B cell (primary cell): ENCODE data around the gene FGF3. TPM values are rescaled to one million over a fixed set of nuclear protein-coding genes. Genes with fewer than 3 reads are reported as not detected.

Source experiments
- ATAC-seq: fragments of 200-7000 bp; cut with Tn5 transposase; one replicate; pipeline ENCODE4 v1.10.0; 2021; ENCODE audit warnings: low read depth, mild to moderate bottlenecking, moderate number of reproducible peaks, moderate library complexity
- CTCF ChIA-PET: fragments of 350-600 bp; sonication (Branson Sonifier 250); formaldehyde crosslinking; loops from one replicate; lab custom pipeline; 2021; ENCODE audit warnings: antibody characterized with exemption, inconsistent platforms; lab: Charles Lee
- POLR2A ChIA-PET: fragments of 350-600 bp; sonication (Branson Sonifier 250); formaldehyde crosslinking; loops from one replicate; lab custom pipeline; 2021; ENCODE audit warnings: antibody characterized with exemption; lab: Charles Lee
- DNase-seq: peaks from one replicate; pipeline ENCODE4 v3.0.0; 2013
- H2AFZ ChIP-seq: 2 replicates; pipeline ENCODE4 v1.6.1; 2012; ENCODE audit warnings: mild to moderate bottlenecking, low read depth, low read length; ENCODE audit not compliant: insufficient read depth, poor library complexity, severe bottlenecking
- H3K27ac ChIP-seq, 2 donors: 1 replicate in 1 of 2; 2 replicates in 1 of 2; pipeline ENCODE4 v1.5.1; 2012 to 2013; ENCODE audit warnings: low read length in 2 of 2, mild to moderate bottlenecking in 2 of 2, moderate library complexity in 1 of 2
- H3K27me3 ChIP-seq, 4 experiments: fragments of 200-600 bp in 1 of 4; sonication (generic) in 1 of 4; replicated peaks in 1 of 4; 1 replicate in 2 of 4; 2 replicates in 2 of 4; pipeline versions ENCODE4 v1.6.1 to v1.7.0; 2013 to 2016; ENCODE audit warnings: low read length in 3 of 4, mild to moderate bottlenecking in 2 of 4, mixed read lengths in 1 of 4, moderate library complexity in 1 of 4; ENCODE audit not compliant: insufficient read depth in 4 of 4, control insufficient read depth in 3 of 4; ENCODE audit errors: control extremely low read depth in 1 of 4
- H3K36me3 ChIP-seq, 2 experiments: replicated peaks in 1 of 2; 1 replicate in 1 of 2; 2 replicates in 1 of 2; pipeline versions ENCODE4 v1.6.1 to v1.7.1; 2013; ENCODE audit warnings: low read length in 1 of 2; ENCODE audit not compliant: insufficient read depth in 2 of 2, control insufficient read depth in 1 of 2; ENCODE audit errors: control extremely low read depth in 1 of 2, extremely low read depth in 1 of 2
- H3K4me1 ChIP-seq, 2 donors: fragments of 200-600 bp in 1 of 2; sonication (generic) in 1 of 2; 1 replicate in 1 of 2; 2 replicates in 1 of 2; pipeline versions ENCODE4 v1.5.1 to v1.6.1; 2013 to 2017; ENCODE audit warnings: low read length in 2 of 2; ENCODE audit not compliant: control insufficient read depth in 2 of 2, insufficient read depth in 2 of 2
- H3K4me2 ChIP-seq: replicated peaks from 2 replicates; pipeline ENCODE3; 2012; ENCODE audit warnings: mild to moderate bottlenecking, low read depth, low read length; ENCODE audit not compliant: poor library complexity, severe bottlenecking
- H3K4me3 ChIP-seq, 5 experiments: fragments of 200-600 bp in 1 of 5; sonication (generic) in 1 of 5; 1 replicate in 3 of 5; 2 replicates in 2 of 5; pipeline versions ENCODE4 v1.5.1 to v1.7.0; 2011 to 2016; ENCODE audit warnings: low read length in 4 of 5, mild to moderate bottlenecking in 4 of 5, low read depth in 2 of 5, control low read depth in 1 of 5, moderate library complexity in 1 of 5; ENCODE audit not compliant: insufficient read depth in 1 of 5; ENCODE audit errors: control extremely low read depth in 1 of 5, extremely low read depth in 1 of 5
- H3K79me2 ChIP-seq: fragments of 200-600 bp; sonication (generic); one replicate; pipeline ENCODE4 v1.6.0; 2016; ENCODE audit warnings: low read length; ENCODE audit not compliant: control insufficient read depth, insufficient read depth
- H3K9ac ChIP-seq: fragments of 200-600 bp; sonication (generic); 2 replicates; pipeline ENCODE4 v1.6.1; 2017; ENCODE audit warnings: mild to moderate bottlenecking, low read length, moderate library complexity
- H3K9me3 ChIP-seq, 3 donors: one replicate each; pipeline versions ENCODE4 v1.6.1 to v1.7.1; 2013; ENCODE audit warnings: low read length in 2 of 3; ENCODE audit not compliant: control insufficient read depth in 2 of 3, insufficient read depth in 1 of 3; ENCODE audit errors: control extremely low read depth in 1 of 3
- H4K20me1 ChIP-seq: 2 replicates; pipeline ENCODE4 v1.6.0; 2012; ENCODE audit warnings: mild to moderate bottlenecking, low read length; ENCODE audit not compliant: insufficient read depth, control insufficient read depth, poor library complexity, severe bottlenecking
- H3K27ac Mint-ChIP-seq: one replicate; pipeline ENCODE4 v1.8.0; 2021; ENCODE audit warnings: mixed read lengths
- H3K27me3 Mint-ChIP-seq: one replicate; pipeline ENCODE4 v1.8.0; 2021; ENCODE audit warnings: mixed read lengths
- H3K4me1 Mint-ChIP-seq: one replicate; pipeline ENCODE4 v1.8.0; 2021; ENCODE audit warnings: mixed read lengths
- H3K4me3 Mint-ChIP-seq: one replicate; pipeline ENCODE4 v1.8.0; 2021; ENCODE audit warnings: mixed read lengths
- H3K9me3 Mint-ChIP-seq: one replicate; pipeline ENCODE4 v1.8.0; 2022; ENCODE audit warnings: mixed read lengths; ENCODE audit not compliant: insufficient read depth
- CTCF ChIP-seq: fragments of 200-600 bp; IDR thresholded peaks from one replicate; pipeline ENCODE4 v1.8.0; 2022; ENCODE audit warnings: antibody characterized with exemption, mild to moderate bottlenecking
- EZH2 ChIP-seq: IDR thresholded peaks from 2 replicates; pipeline ENCODE4 v1.6.1; 2012; ENCODE audit warnings: borderline replicate concordance, low read depth, mild to moderate bottlenecking, moderate library complexity, low read length; ENCODE audit not compliant: insufficient read depth, poor library complexity, severe bottlenecking
- WGBS: methylation state at CpG from one replicate; pipeline ENCODE4 v1.1.5; 2013; ENCODE audit warnings: missing lambda C conversion rate; ENCODE audit not compliant: insufficient coverage; 5-methylcytosine and 5-hydroxymethylcytosine counted together
- intact Hi-C: fragments of 100-400 bp; cut with micrococcal nuclease; formaldehyde crosslinking; loops from one replicate; pipeline ENCODE4 v1.10.0; 2022
- polyA plus RNA-seq: library from polyadenylated mRNA; depleted of rRNA; stranded (reverse); fragments of >200 nt; gene quantifications from 2 replicates; pipeline ENCODE4 v1.2.3, GENCODE V29; 2012
- total RNA-seq, 2 donors: library from RNA; stranded (reverse); fragments of 120-200 nt in 1 of 2; gene quantifications; 1 replicate in 1 of 2; 2 replicates in 1 of 2; pipeline versions ENCODE4 v1.2.3 to v1.2.4, GENCODE V29; 2013 to 2022

The FGF3 gene
- total and polyA plus RNA-seq, 2 donors (not counting 1 experiment from before 2014, with no cell fraction given), result not detected

GRCh38 chr11:69854713-69855112 is 35.5 kb upstream of the FGF3 start:
- WGBS, result 60% methylated on average over 1 of the region's 2 CpGs
- Histone ChIP-seq H3K79me2 (no peaks in the 10 kb centered on the region), H3K36me3 (no peaks in the 10 kb centered on the region), H2AFZ (no peak overlapping the region), H3K4me1 (no peaks in the 10 kb centered on the region), H3K9ac (no peak overlapping the region), H3K4me3 (no peak overlapping the region), H3K27ac (no peak overlapping the region), H3K9me3 (peaks cover 0 to 24% (median 1%) of the 10 kb centered on the region in 3 donors), H3K27me3 (peaks cover 0 to 13% (median 4%) of the 10 kb centered on the region in 4 experiments), H4K20me1 (no peaks in the 10 kb centered on the region), H3K4me2 (no peak overlapping the region)
- Mint-ChIP-seq H3K4me3 (no peak overlapping the region), H3K27me3 (peaks cover 14% of the 10 kb centered on the region), H3K9me3 (peaks cover 2% of the 10 kb centered on the region), H3K27ac (no peak overlapping the region), H3K4me1 (peaks cover 5% of the 10 kb centered on the region)
- ATAC-seq, result no peak
- no peak for DNase-seq
- no peak for TF ChIP-seq CTCF
- no peak for TF ChIP-seq EZH2
- intact Hi-C loops, result no loop called here
- ChIA-PET CTCF (no interaction called here), POLR2A (no interaction called here)

GRCh38 chr11:69852056-69852455 is 32.8 kb upstream of the FGF3 start:
- no peak overlapping the region for H3K4me3 Mint-ChIP-seq
- Histone ChIP-seq H3K4me2 (no peak overlapping the region), H3K27ac (no peak overlapping the region), H3K9ac (no peak overlapping the region), H3K36me3 (no peaks in the 10 kb centered on the region), H4K20me1 (no peaks in the 10 kb centered on the region), H3K9me3 (peaks cover 0 to 20% (median 1%) of the 10 kb centered on the region in 3 donors), H3K4me1 (no peaks in the 10 kb centered on the region), H2AFZ (no peak overlapping the region), H3K4me3 (no peak overlapping the region), H3K79me2 (no peaks in the 10 kb centered on the region), H3K27me3 (peaks cover 0 to 16% (median 5%) of the 10 kb centered on the region in 4 experiments)
- peaks cover under 1% of the 10 kb centered on the region for H3K4me1 Mint-ChIP-seq
- POLR2A ChIA-PET, result no interaction called here
- CTCF ChIA-PET, result no interaction called here
- TF ChIP-seq CTCF (no peak), EZH2 (no peak)
- 69% methylated on average over 2 of the region's 2 CpGs for WGBS
- ATAC-seq (no peak), DNase-seq (no peak)
- H3K27me3 Mint-ChIP-seq, result peaks cover 18% of the 10 kb centered on the region
- H3K9me3 Mint-ChIP-seq, result peaks cover 3% of the 10 kb centered on the region
- no peak overlapping the region for H3K27ac Mint-ChIP-seq
- intact Hi-C loops, result no loop called here
